Glomerular visceral epithelial cell (primary cell): ENCODE measurements around the gene FYB1.

ENCODE experiments used
- DNase-seq: peaks from one replicate; pipeline ENCODE4 v3.0.0-alpha.2; 2016; ENCODE audit errors: extremely low spot score

FYB1 gene

GRCh38 chr5:39082995-39083394 lies 136.4 kb downstream of the FYB1 start:
- DNase-seq = no peak

GRCh38 chr5:39080597-39081204 lies 138.7 kb downstream of the FYB1 start:
- DNase-seq = peak; percentile 58

GRCh38 chr5:39080168-39080567 lies 139.2 kb downstream of the FYB1 start:
- DNase-seq = no peak

- DNase-seq = no peak
These were observed 140.2 kb downstream of the FYB1 start for GRCh38 chr5:39079147-39079546.

- DNase-seq = peak; percentile 23
These were observed 142.3 kb downstream of the FYB1 start for GRCh38 chr5:39076757-39077728.

- no peak for DNase-seq
These were observed 143.1 kb downstream of the FYB1 start for GRCh38 chr5:39076101-39076756.

- DNase-seq = peak; percentile 94
These were observed 145.1 kb downstream of the FYB1 start, which contains the start of gene RICTOR for GRCh38 chr5:39074017-39074814. TSS of gene RICTOR (minus strand) at chr5:39074399. CDS start at chr5:39074377, 22 bp downstream.

GRCh38 chr5:39073767-39074016 lies 145.7 kb downstream of the FYB1 start:
- no peak for DNase-seq

- peak; percentile 53 for DNase-seq
These were observed 146.2 kb downstream of the FYB1 start for GRCh38 chr5:39072925-39073766.

GRCh38 chr5:39068099-39068498 lies 151.3 kb downstream of the FYB1 start:
- DNase-seq = no peak

GRCh38 chr5:39064450-39064849 lies 154.9 kb downstream of the FYB1 start:
- no peak for DNase-seq

- no peak for DNase-seq
These were observed 156.3 kb downstream of the FYB1 start for GRCh38 chr5:39063037-39063436.

GRCh38 chr5:39062530-39062929 lies 156.8 kb downstream of the FYB1 start:
- no peak for DNase-seq

- no peak for DNase-seq
These were observed 157.3 kb downstream of the FYB1 start for GRCh38 chr5:39062104-39062503.

- DNase-seq = no peak
These were observed 160.3 kb downstream of the FYB1 start for GRCh38 chr5:39059064-39059463.

- no peak for DNase-seq
These were observed 161.0 kb downstream of the FYB1 start for GRCh38 chr5:39058178-39058921.

- no peak for DNase-seq
These were observed 161.6 kb downstream of the FYB1 start for GRCh38 chr5:39057734-39058133.

- DNase-seq = no peak
These were observed 163.5 kb downstream of the FYB1 start for GRCh38 chr5:39055768-39056398.
